22Rv1 (cell line): ENCODE data around the gene RIC1.

ENCODE experiments used
- ZFX ChIP-seq: fragments of 450-650 bp; IDR thresholded peaks from 2 replicates; pipeline ENCODE4 v1.6.1; 2017; ENCODE audit warnings: antibody characterized with exemption, borderline replicate concordance
- TF ChIP-seq, protein P1 (sequence below): fragments of 450-650 bp; IDR thresholded peaks from 2 replicates; pipeline ENCODE4 v1.5.1; 2017; ENCODE audit warnings: mild to moderate bottlenecking

DNA sequence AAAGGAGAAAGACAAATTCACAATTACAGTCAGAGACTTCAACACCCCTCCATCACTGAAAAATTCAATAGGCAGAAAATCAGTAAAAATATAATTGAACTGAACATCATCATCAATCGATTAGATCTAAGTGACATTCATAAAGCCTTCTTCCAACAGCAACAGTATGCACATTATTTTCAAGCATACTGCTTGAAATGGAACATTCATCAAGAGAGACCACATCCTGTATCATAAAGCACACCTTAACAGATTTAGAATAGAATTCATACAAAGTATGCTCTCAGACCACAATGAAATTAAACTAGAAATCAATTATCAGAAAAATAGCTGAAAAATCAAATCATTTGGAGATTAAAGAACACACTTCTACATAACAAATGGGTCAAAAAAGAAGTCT is 164.9 kb downstream of the RIC1 start:
- TF ChIP-seq, protein P1, sequence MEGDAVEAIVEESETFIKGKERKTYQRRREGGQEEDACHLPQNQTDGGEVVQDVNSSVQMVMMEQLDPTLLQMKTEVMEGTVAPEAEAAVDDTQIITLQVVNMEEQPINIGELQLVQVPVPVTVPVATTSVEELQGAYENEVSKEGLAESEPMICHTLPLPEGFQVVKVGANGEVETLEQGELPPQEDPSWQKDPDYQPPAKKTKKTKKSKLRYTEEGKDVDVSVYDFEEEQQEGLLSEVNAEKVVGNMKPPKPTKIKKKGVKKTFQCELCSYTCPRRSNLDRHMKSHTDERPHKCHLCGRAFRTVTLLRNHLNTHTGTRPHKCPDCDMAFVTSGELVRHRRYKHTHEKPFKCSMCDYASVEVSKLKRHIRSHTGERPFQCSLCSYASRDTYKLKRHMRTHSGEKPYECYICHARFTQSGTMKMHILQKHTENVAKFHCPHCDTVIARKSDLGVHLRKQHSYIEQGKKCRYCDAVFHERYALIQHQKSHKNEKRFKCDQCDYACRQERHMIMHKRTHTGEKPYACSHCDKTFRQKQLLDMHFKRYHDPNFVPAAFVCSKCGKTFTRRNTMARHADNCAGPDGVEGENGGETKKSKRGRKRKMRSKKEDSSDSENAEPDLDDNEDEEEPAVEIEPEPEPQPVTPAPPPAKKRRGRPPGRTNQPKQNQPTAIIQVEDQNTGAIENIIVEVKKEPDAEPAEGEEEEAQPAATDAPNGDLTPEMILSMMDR = no peak
- TF ChIP-seq ZFX = no peak
